HG03354 (cell line): ENCODE results near the gene RAB28.
A peak's percentile ranks its signal among the peaks of the same experiment; 100 is the strongest.

Experiments
- ATAC-seq: cut with Tn5 transposase; IDR thresholded peaks from one replicate; pipeline ENCODE4 v1.9.1; 2021; ENCODE audit warnings: mild to moderate bottlenecking; ENCODE audit not compliant: unreplicated experiment, poor library complexity, severe bottlenecking

Gene RAB28

DNA sequence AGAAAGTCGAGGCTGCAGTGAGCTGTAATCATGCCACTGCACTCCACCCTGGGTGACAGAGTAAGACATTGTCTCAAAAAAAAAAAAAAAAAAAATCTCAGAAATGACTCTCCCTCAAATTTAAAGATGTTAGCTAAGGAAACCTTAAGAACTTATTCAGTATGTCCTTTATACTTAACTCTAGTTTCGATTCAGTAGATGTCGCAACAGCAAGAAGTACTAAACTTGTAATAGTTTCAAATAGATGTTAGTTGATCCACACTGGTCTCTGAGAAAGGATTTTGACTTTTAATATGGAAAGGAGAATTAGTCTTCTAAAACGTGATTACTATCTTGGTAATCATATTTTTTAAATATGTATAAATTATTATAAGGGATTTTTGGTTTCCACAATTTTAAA lies 30.6 kb upstream of the RAB28 start:
- no peak for ATAC-seq

DNA sequence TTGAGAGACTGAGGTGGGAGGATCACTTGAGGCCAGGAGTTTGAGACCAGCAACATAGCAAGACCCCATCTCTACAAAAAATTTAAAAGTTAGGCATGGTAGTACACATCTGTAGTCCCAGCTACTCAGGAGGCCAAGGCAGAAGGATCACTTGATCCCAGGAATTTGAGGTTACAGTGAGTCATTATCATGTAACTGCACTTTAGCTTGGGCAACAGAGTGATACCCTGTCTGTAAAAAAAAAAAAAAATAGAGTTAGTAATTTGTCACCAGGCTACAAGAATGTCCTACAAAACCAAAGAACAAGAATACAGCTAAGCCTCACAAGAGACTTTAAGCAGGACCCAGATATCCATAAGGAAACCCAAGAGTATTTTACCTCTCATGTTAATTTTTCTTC lies 27.0 kb upstream of the RAB28 start:
- ATAC-seq: no peak

DNA sequence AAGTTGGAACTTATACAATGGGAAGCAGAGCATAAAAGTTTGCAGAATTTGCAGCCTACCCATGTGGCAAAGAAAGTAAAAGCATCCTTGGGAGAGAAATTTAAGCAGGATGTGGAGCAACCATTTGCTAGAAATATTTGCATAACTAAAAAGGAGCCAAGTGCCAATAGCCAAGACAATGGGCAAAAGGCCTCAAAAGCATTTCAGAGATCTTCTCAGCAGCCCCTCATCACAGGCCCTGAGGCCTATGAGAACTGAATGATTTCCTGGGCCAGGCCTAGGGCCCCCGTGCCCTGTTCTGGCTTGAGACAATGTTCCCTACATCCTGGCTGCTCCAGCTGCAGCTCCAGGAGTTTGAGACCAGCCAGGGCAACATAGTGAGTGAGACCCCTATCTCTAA lies 25.3 kb upstream of the RAB28 start:
- no peak for ATAC-seq

DNA sequence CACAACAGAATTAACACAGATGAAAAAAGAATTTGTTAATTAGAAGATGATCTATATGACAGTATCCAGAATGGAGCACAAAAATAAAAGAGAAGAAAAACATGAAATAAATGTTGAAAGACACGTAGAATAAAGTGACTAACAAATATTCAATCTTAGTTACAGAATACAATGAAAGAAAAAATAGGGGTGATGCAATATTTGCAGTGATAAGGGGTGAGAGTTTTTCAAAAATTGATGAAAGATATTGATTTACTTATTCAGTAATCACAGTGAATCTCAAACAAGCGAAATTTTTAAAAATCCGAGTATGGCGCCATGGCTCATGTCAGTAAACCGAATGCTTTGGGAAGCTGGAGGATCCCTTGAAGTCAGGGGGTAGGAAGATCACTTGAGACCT lies 20.2 kb upstream of the RAB28 start:
- ATAC-seq: no peak

DNA sequence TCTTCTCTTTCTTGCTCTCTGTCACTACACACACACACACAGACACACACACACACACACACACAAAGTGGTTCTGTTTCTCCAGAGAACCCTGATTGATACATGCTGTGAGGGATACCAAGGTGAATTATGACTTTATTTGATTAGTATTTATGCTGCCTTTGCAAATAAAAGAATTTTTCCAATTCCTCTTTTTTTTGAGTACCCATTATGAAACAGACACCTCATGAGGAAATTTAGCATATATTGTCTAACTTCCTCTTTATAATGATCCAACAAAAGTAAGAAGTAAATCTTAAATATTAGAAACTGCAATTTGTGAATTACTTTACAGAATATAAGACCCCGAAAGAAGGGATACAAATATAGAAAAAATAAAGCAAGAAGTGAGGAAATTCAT lies 14.3 kb upstream of the RAB28 start:
- ATAC-seq: no peak

DNA sequence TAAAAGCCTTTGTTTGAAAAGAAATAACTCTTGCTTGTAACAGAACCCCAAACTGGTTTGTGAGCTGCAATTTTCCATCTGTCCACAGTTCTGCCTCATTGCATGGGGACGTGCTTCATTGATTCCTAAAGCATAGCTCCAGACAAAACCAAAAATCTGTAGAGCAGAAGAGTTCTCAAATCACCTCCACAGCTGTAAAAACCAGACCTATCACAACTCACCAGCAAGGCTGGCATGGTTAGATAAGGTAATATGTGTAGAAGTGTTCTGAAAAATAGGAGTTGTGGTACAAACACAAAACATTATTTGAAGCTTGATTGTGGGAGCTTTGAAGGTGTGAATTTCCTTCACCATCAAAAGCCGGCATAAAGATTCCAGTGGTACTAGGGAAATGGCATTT lies 12.5 kb upstream of the RAB28 start:
- no peak for ATAC-seq

DNA sequence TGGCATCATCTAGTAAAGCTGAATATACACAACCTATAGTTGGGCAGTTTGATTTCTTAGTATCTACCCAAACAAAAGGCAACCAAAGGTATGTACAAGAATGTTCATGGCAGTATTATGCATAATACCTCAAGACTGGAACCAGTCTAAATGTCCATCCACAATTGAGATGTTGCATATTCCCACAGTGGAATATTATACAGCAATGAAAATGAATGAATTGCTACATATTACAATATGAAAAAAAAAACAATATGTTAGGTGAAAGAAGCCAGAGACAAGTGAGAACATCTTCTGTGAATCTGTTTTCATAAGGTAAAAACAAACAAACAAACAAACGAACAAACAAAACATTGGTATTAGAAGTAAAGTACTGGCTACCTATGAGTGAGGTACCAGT lies 11.6 kb upstream of the RAB28 start:
- ATAC-seq: no peak

DNA sequence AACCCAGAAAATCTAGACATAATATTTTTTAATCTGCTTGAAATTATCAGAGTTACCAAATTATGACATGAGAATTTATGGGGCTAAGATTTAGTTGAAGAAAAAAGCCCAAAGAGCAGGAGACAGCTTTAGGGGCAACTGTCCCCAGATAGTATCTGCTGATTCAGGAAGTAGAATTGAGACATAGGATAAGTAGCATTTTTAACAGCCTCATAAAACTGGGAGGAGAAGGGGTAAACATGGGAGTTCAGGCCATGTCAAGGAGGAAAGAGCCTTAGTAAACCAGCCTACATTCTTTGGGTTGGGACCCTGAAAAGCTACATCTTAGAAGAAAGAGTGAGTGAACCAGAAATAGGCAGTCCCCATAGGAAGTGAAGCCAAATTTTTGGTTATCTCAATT lies 9.7 kb upstream of the RAB28 start:
- ATAC-seq: no peak

DNA sequence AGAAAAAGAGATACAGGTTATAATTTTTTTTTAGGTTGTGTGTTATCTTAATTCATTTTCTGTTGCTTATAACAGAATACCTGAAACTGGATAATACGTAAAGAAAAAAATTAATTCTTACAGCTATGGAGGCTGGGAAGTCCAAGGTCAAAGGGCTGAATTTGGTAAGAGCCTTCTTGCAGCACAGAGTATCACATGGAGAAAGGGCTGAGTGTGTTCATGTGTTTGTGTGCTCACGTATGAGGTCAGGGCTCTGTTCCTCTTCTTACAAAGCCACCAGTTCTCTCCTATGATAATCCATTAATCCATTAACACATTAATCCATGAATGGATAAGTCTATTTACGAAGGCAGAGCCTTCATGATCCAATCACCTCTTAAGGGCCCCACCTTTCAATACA lies 8.6 kb upstream of the RAB28 start:
- ATAC-seq: no peak

DNA sequence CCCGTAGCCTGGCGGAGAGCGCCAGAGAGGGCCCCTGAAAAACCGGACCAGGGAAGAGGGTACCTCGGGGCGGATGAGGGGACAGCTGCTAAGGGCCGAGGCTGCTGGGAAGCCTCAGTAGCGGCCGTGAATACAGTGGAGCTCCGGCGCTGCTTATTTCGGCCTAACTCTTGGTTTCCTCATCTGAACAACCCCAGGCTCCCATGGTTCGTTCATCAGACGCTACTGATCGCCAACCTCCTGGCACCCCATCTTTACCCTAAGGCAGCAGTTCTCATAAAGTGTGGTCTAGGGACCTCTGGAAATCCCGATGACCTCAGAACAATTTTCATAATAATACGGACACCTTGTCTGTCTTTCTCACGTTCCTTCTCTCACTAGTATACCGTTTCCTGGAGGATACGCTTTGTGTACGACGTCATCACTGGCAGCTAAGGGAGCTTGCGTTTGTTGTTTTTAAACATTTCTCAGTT lies 645 bp upstream of the RAB28 start:
- peak; percentile 49 for ATAC-seq

DNA sequence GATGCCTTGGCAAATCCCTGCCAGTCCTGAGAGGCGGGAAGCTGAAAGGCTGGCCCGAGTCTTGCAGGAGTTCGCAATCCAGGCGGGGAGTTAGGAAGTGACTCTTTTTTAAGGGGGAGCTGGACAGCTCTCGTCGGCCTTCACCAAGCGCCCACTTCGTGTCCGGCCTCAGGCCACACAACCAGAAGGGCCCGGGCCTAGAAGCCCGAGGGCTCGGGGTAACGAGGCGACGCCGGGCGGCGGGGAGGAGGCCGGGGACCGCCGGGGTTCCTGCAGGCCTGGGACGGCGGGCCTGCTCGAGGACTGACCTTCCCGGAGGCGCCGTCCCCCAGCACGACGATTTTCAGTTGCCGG lies 395 bp downstream of the RAB28 start:
- peak; percentile 33 for ATAC-seq

DNA sequence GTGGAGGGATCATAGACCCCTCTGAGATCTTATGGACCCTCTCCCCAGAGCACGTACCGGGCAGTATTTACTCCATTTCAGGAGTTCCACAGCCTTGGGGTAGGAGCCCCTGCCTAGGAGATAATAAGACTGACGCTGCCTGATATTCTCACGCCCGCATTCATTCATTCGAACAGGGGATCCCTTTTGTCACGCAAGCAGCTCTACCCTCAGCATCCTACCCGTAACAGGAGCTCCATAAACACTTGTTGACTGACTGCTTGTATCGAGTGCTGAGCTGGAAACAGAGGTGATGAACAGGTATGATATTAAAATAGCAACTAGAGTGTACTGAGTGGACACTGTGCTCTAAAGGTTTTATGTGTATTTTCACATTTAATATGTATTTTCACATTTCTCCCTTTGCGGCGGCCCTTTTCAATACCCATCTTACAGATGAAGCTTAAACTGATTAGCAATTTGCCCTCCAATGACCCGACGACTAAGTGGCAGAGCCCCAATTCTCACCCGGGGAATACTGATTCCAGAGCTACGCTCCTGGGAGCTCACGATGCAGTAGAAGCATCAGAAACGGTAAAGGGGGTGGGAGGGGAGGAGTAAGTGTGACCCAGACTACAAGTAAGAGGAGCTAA lies 888 bp downstream of the RAB28 start:
- ATAC-seq: peak; percentile 6

DNA sequence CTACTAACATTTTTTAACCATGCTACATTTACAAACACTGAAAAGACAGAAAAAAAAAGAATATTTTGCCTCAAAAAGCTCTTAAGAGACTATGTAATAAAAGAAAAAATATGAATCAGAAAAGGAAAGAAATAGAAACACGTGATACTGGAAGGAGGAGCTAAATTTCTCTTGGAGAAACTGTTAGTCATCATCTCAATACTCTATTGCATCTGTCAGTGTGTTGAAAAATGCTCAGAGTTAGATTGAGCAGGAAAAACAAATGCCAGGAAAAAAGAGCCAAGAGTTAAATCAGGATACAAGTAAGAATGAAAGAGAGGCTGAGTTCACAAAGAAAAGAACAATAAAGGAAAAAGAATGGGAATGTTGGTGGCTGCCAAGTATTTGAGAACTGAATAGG lies 2.6 kb downstream of the RAB28 start:
- ATAC-seq: no peak

DNA sequence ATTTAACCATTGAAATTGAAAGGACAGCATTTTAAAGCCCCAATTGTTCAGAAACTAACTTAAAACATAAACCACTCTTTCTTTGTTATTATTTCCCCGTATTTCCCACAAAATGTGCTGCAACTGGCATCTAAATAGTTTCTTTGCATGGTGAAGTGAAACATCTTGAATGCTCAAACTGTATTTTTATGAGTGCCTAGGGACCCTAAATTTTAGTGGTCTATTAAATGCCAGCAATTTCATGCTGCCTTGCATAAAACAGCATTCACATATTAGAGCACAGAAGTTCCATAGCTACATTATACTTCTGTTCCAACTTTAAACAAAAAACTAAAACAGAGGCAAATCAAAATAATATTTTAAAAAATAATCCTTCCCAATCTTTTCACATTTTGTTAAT lies 5.4 kb downstream of the RAB28 start:
- no peak for ATAC-seq

DNA sequence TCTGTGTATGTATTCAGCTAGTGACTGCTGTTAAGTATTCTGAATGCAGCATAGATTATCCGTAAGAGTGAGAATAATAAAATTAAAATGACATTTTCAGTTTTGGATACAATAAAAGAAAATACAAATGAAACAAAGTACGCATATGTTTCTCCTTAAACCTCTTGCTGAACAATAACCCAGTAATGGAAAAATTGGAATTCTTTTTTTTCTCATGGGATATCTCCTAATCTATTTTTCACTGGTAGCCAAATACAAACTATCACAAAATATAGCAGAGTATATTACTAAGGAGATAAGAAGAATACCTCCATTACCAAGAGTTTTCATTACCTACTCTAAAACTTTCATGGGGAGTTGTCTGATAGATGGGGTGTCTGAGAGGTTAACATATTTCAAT lies 6.0 kb downstream of the RAB28 start:
- no peak for ATAC-seq

DNA sequence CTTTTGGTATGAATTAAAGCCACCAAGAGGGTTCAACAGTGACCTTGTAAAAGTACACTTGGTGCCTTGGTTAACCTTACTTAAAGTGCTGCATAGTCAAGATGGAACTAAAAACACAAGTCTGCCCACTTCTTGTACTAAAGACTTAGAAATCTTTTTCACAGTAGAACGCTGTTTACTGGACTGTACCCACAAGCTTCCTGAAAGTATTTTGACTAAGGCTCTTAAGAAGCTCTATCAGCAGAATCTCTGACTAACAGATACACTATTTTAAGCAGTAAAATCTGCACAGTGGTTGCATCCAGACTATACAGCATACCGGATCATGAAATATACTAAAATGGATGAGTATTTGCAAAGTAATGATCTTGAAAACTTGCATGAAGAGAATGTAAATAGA lies 7.2 kb downstream of the RAB28 start:
- peak; percentile 52 for ATAC-seq

DNA sequence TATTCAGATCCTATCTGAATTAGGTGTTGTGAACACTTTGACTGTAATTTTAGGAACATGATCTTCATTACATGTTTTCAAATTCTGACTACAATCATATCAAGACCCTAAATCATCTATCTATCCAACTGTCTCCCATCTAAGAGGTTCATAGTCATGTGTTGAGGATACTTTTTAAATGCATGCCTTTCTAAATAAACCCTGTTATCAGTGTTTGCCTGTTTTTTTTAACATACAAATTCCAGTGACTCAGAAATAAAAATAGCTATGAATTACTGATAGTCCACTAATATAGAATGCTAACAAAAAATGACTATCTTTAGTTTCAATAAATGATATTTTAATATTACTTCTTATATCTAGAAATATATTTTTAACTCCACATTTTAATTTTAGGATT lies 8.0 kb downstream of the RAB28 start:
- no peak for ATAC-seq

DNA sequence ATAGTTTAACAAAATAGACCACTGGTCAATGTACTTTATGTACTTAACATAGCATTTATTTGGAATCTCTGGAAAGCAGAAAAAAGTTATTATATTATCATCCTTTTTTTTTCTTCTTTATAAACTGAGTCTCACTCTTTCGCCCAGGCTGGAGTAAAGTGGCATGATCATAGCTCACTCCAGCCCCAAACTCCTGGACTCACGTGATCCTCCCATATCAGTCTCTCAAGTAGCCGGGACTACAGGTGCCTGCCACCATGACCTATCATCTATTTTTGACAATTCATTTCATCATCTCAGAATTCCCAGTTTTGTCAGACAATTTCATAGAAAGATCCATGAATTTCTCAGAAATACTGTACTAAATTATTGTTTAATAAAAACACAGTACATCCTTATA lies 12.7 kb downstream of the RAB28 start:
- no peak for ATAC-seq

DNA sequence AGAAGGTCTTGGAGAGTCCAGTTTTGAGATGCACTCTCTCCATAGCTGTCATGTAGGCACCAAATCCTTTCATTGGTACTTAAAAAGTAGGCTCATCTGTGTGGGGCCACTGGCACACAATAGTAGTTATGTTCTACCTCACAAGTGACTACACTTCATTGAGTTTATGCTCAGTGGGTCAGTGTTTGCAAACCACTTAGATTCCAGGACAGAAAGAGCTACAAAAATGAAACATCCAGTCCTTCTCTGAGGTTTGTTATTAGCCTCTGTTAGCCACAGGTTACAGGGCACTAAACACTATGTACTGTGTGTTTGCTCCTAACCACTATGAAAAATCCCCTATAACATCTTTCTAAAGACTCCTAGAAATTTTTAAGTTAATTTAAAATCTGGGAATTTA lies 13.8 kb downstream of the RAB28 start:
- ATAC-seq: peak; percentile 75

DNA sequence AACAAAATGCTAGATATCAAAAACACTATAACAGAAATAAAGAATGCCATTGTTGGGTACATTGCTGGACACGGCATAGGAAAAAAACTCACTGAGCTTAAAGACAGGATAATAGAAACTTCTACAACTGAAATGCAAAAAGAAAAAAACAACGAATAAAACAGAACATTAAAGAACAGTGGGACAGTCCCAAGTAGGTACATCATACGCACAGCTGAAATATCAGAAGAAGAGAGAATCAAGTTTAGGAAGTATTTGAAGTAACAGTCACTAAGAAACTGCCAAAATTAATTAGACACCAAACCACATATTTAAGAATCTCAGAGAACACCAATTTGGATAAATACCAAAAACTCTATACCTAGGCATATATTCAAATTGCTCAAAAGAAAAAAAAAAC lies 19.2 kb downstream of the RAB28 start:
- no peak for ATAC-seq

DNA sequence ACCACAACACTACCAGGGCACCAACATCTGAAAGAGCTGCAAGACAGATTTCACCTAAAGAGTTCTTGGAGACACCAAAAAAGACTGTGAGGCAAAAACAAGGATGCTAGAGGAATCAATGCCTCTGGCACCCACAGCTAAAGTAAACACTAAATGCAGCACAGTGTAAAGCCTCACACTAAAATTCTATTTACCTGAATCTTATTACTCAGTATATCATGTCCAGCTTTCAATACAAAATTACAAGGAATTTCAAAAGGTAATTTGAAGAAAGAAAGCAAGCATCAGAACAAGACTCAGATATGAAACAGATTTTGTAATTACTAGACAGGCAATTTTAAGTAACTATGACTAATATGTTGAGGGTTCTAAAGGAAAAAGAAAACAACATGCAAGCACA lies 19.6 kb downstream of the RAB28 start:
- ATAC-seq: no peak

DNA sequence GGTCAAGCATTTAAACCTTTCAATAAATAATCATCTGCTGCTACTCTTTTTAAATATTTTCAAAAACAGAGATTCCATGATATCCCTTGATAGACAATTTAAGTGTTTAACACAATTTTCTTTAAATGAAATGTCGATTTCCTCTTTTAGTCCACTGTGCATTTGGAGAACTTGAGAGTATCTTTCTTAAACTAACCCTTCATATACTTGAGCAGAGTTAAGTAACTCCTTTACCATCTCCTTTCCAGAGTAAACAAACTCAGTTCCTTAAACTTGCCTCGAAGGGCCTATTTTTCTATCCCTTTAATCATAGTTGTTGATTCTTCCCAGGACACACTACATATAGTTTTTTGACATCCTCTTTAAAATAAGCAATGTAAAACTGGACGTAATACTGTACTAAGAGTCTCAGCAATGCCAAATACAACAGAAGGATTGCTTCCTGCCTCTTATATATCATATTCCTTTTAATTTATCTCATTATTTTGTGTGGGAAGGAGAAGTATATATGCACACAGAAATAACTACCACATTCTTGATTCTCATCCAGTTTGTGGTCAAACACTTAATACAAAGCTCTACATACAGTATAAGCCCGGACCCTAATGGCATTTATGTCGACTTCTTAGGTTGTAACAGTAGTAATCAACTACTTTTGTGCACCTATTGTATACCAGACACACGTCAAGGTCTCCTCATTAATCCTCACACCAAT lies 22.8 kb downstream of the RAB28 start:
- no peak for ATAC-seq
